ENCODE measurements around the gene PER1. TPM values are rescaled to one million over a fixed set of nuclear protein-coding genes. Genes with fewer than 3 reads are reported as not detected.

PER1 gene
- total and polyA plus RNA-seq, 7 donors, result 30.5 to 153 (median 67.6) TPM

- intact Hi-C loops (cut with DNase I), result no loop called here
- H3K27me3 ChIP-seq, result no peaks in the 10 kb centered on the region
- TF ChIP-seq EP300 (IDR thresholded peaks at IDR 0.05) (no peak), POLR2AphosphoS5 (IDR thresholded peaks at IDR 0.05) (no peak), CTCF (IDR thresholded peaks at IDR 0.05) (no peak), POLR2A (IDR thresholded peaks at IDR 0.05) (no peak)
These were observed 14.5 kb upstream of the PER1 start for GRCh38 chr17:8166731-8167130.

GRCh38 chr17:8164815-8165131 lies 12.6 kb upstream of the PER1 start:
- Histone ChIP-seq H3K9me3 (no peaks in the 10 kb centered on the region), H3K36me3 (peaks cover 0 to 14% (median 10%) of the 10 kb centered on the region in 4 donors), H3K4me3 (no peak overlapping the region), H3K27ac (peak overlapping the region; percentile 98 to 100 (median 99)), H3K4me1 (peaks cover 0 to 40% (median 35%) of the 10 kb centered on the region in 4 donors), H3K27me3 (no peaks in the 10 kb centered on the region)
- intact Hi-C loops (cut with DNase I), result loop anchor here (5.0 kb wide), 1 partner anchor 58 kb away; no protein-coding TSS in a partner anchor
- TF ChIP-seq CTCF (IDR thresholded peaks at IDR 0.05), result no peak
- TF ChIP-seq POLR2AphosphoS5 (IDR thresholded peaks at IDR 0.05), result no peak
- TF ChIP-seq EP300 (IDR thresholded peaks at IDR 0.05), result no peak
- TF ChIP-seq POLR2A (IDR thresholded peaks at IDR 0.05), result no peak
- 74 to 77% methylated on average over 6 of the region's 6 CpGs for WGBS, 2 donors
- peak; percentile 63 for DNase-seq

More at GRCh38 chr17:8166731-8167130, 14.5 kb upstream of the PER1 start:
- Histone ChIP-seq H3K4me3 (no peak overlapping the region), H3K4me1 (peaks cover 0 to 22% (median 20%) of the 10 kb centered on the region in 4 donors), H3K36me3 (no peaks in the 10 kb centered on the region), H3K27ac (no peak overlapping the region), H3K9me3 (no peaks in the 10 kb centered on the region)
- DNase-seq, result no peak
- WGBS, 2 donors, result 92 to 93% methylated on average over 6 of the region's 6 CpGs

DNA sequence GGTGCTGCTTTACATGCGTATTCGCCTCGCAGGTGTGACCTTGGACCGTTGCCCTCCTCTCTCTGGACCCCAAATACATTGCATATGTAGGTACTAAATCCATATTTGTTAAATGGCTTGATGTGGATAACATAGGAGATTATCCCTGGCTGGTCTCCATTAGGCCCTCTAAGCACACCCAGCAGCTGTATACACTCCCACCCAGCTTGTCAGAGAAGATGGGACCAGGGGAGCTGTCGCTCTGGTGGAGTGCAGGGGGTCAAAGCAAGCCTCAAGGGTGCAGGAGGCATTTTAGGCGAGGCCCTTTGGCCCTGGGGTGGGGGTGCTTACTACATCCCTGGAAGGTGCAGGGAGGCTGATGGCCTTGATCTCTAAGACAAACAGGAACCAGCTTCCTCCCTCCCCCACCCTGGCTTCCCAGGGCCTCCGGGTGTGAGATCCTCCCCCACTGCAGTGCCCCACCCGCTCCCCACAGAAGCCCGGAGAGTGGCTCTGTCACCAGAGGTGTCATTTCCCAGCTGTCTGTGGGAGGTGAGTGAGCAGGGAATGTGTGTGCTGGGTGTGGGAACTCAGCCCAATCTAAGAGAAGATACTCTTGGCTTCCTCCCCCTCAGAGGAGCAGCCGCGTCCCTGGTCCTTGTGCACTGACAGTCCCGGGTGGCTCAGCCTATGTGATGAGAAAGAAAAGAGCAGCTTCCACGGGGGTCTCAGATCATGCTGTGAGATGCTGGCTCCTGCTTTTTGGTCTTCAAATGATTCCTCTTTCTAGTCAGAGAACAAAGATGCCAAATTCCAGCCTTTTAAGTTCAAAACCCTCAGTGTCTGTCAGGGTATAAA lies 12.0 kb upstream of the PER1 start:
- H3K27ac ChIP-seq, result peak overlapping the region; percentile 98 to 100 (median 99)
- peaks cover 0 to 45% (median 40%) of the 10 kb centered on the region in 4 donors for H3K4me1 ChIP-seq
- peaks cover 0 to 20% (median 13%) of the 10 kb centered on the region in 4 donors for H3K36me3 ChIP-seq
- TF ChIP-seq POLR2A (IDR thresholded peaks at IDR 0.05) (no peak), POLR2AphosphoS5 (IDR thresholded peaks at IDR 0.05) (peak in 2 of 4 donors; percentile 21 to 63)
- peak; percentile 92 for DNase-seq
- WGBS, 2 donors, result 13 to 31% methylated on average over 13 of the region's 13 CpGs
- H3K27me3 ChIP-seq, result no peaks in the 10 kb centered on the region
- H3K9me3 ChIP-seq, result no peaks in the 10 kb centered on the region
- intact Hi-C loops (cut with DNase I), result loop anchor here (5.0 kb wide), 1 partner anchor 58 kb away; no protein-coding TSS in a partner anchor
- H3K4me3 ChIP-seq, result no peak overlapping the region

DNA sequence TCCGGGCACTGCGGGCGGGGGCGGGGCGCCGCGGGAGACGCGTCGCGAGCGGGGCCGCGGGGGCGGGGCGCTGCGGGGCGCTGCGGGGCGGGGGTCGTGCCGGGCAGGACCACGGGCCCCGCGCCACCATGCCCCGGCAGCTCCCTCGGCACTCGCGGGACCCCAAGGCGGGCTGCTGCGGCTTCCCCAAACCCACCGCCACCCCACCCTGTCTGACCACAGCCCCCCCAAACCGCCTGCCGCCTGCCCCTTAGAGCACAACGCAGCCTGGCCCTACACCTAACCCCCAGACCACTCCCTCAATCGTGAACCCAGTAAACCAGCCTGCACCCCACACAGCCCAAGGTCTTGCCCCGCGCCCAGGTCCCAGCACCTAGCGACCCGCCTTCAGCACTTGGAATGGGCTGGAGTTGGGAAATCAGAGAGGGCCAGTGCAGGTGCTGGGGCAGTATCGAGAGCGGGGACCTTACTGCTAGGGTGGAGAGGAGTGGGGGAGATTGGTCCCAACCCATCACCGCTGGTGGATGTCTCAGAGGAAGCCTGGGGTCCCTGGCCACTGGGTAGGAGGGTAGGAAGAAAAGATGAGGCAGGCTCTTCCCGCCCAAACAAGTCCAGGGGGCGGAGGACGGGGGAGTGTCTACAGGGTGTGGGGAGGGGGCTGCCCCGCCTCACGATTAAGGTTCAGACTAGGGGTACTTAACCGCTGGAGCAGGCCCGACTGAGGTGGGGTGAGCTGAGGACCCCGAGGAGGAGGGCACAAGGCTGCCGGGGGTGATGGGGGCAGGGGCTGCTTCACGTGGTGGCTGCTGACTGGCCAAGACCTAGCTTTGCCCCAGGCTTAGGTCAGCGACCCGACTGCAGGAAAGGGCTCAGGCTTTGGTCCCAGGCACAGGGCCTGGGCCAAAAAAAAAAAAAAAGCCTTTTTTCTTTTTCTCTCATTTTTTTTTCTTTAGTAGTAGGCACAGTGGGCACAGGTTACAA lies 11.1 kb upstream of the PER1 start:
- Histone ChIP-seq H3K27me3 (no peaks in the 10 kb centered on the region), H3K36me3 (peaks cover 0 to 21% (median 14%) of the 10 kb centered on the region in 4 donors), H3K4me1 (peaks cover 0 to 53% (median 48%) of the 10 kb centered on the region in 4 donors), H3K4me3 (peak overlapping the region; percentile 46 to 99 (median 91)), H3K9me3 (no peaks in the 10 kb centered on the region), H3K27ac (peak overlapping the region; percentile 98 to 100 (median 99))
- peak; percentile 81 for DNase-seq
- intact Hi-C loops (cut with DNase I), result loop anchor here (5.0 kb wide), 1 partner anchor 59 kb away; no protein-coding TSS in a partner anchor
- 12 to 14% methylated on average over 55 of the region's 55 CpGs for WGBS, 2 donors
- TF ChIP-seq POLR2A (IDR thresholded peaks at IDR 0.05) (no peak), EP300 (IDR thresholded peaks at IDR 0.05) (no peak), POLR2AphosphoS5 (IDR thresholded peaks at IDR 0.05) (no peak), CTCF (IDR thresholded peaks at IDR 0.05) (no peak)

Measured in sigmoid colon (tissue), 7 donors.